ENCODE data around the gene CARD6.

The CARD6 gene

DNA sequence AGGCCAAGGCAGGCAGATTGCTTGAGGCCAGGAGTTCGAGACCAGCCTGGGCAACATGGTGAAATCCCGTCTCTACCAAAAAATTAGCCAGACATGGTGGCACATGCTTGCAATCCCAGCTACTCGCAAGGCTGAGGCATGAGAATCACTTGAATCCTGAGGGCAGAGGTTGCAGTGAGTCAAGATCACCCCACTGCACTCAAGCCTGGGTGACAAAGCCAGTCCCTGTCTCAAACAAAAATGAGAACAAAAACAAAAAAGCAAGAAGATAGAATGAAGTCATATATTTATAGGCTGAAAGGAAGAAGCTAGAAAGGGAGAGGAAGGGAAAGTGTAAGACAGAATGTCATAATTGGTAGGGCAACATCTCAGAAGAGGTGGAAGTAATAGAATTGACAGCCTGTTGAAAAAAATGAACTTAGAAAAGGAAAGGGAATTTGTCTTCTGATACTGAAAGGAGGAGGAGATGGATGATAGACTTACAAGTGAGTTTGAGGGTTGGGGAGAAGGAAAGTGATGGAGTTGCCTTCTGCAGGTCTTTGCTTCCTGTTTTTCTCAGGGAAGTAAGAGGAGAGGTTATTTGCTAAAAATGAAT, 32.2 kb downstream of the CARD6 start:
- Histone ChIP-seq H3K18ac (ENCODE audit: low read length) (no peak overlapping the region), H3K27ac (ENCODE audit: low read depth, low read length) (no peak overlapping the region), H2BK5ac (ENCODE audit: low read length) (no peak overlapping the region), H3K4me2 (ENCODE audit: low read length) (no peak overlapping the region), H3K79me1 (ENCODE audit: low read length) (no peaks in the 10 kb centered on the region), H2AK5ac (ENCODE audit: low read length) (no peak overlapping the region), H3K27me3 (ENCODE audit: insufficient read depth, low read length, poor library complexity) (no peaks in the 10 kb centered on the region), H3K79me2 (ENCODE audit: control insufficient read depth, insufficient read depth, low read length) (no peaks in the 10 kb centered on the region), H2BK15ac (replicated peaks; ENCODE audit: low read depth) (no peak overlapping the region), H3K23ac (ENCODE audit: low read length) (no peak overlapping the region), H3K4me3 (ENCODE audit: low read length) (no peak overlapping the region), H3K4ac (ENCODE audit: low read depth, low read length) (no peak overlapping the region), H3K4me1 (ENCODE audit: control insufficient read depth, low read depth, low read length) (no peaks in the 10 kb centered on the region), H4K8ac (ENCODE audit: low read depth, low read length) (no peak overlapping the region), H3K56ac (ENCODE audit: low read length) (no peak overlapping the region), H2BK120ac (ENCODE audit: low read depth, low read length) (no peak overlapping the region), H3K9ac (ENCODE audit: low read length) (no peak overlapping the region), H4K5ac (ENCODE audit: low read length) (no peak overlapping the region), H3K36me3 (ENCODE audit: control insufficient read depth, insufficient read depth, low read length) (no peaks in the 10 kb centered on the region)
- no peak for DNase-seq
- WGBS (ENCODE audit: extremely low coverage, insufficient coverage, low lambda C conversion rate), result no CpG with 5 or more reads among the region's 3 CpGs

DNA sequence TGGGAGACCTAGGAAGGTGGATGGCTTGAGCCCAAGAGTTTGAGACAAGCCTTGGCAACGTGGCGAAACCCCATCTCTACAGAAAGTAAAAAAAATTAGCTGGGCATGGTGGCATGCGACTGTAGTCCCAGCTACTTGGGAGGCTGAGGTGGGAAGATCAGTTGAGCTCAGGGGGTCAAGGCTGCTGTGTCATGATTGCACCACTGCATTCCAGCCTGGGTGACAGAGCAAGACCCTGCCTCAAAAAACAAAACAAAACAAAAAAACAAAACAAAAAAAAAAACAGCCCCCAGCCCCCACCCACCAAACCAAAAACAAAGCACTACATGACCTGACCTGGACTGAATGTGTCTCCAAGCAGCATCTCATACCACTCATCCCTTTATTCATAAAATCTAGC, 34.8 kb downstream of the CARD6 start:
- no peak overlapping the region for H3K18ac ChIP-seq (ENCODE audit: low read length)
- DNase-seq, result no peak
- no peak overlapping the region for H3K4me3 ChIP-seq (ENCODE audit: low read length)
- no peak overlapping the region for H3K4ac ChIP-seq (ENCODE audit: low read depth, low read length)
- no peak overlapping the region for H2BK120ac ChIP-seq (ENCODE audit: low read depth, low read length)
- H3K27me3 ChIP-seq (ENCODE audit: insufficient read depth, low read length, poor library complexity), result no peaks in the 10 kb centered on the region
- no peak overlapping the region for H3K23ac ChIP-seq (ENCODE audit: low read length)
- H3K79me1 ChIP-seq (ENCODE audit: low read length), result no peaks in the 10 kb centered on the region
- WGBS (ENCODE audit: extremely low coverage, insufficient coverage, low lambda C conversion rate), result no CpG with 5 or more reads among the region's 3 CpGs
- H2BK5ac ChIP-seq (ENCODE audit: low read length), result no peak overlapping the region
- H3K27ac ChIP-seq (ENCODE audit: low read depth, low read length), result no peak overlapping the region
- no peak overlapping the region for H3K9ac ChIP-seq (ENCODE audit: low read length)
- H4K8ac ChIP-seq (ENCODE audit: low read depth, low read length), result no peak overlapping the region
- H3K4me1 ChIP-seq (ENCODE audit: control insufficient read depth, low read depth, low read length), result no peaks in the 10 kb centered on the region
- no peak overlapping the region for H3K56ac ChIP-seq (ENCODE audit: low read length)
- no peaks in the 10 kb centered on the region for H3K79me2 ChIP-seq (ENCODE audit: control insufficient read depth, insufficient read depth, low read length)
- H2BK15ac ChIP-seq (replicated peaks; ENCODE audit: low read depth), result no peak overlapping the region
- no peak overlapping the region for H3K4me2 ChIP-seq (ENCODE audit: low read length)
- H3K36me3 ChIP-seq (ENCODE audit: control insufficient read depth, insufficient read depth, low read length), result no peaks in the 10 kb centered on the region
- H2AK5ac ChIP-seq (ENCODE audit: low read length), result no peak overlapping the region
- no peak overlapping the region for H4K5ac ChIP-seq (ENCODE audit: low read length)

DNA sequence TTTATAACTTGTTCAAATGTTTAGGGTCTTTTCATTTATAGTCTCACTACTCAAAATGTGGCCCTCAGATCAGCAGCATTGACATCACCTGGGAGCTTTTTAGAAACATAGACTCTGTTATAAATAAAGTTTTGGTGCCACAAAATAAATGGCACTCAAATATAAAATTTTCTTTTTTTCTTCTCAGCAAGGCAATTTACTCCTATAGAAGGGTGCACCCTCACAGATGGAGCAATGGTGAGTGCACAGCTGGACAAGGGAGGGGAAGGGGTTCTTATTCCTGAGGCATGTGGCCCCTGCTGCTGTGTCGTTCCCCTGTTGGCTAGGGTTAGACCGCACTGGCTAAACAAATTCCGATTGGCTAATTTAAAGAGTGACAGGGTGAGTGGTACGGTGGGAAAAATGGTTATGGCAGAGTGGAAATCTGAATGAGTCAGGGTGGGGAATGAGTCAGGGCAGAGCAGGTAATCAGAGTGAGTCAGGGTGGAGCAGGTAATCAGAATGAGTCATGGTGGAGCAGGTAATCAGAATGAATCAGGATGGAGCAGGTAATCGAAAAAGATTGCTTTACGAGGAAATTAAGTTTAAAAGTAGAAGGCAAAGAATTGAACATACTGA, 36.3 kb downstream of the CARD6 start:
- H4K8ac ChIP-seq (ENCODE audit: low read depth, low read length), result no peak overlapping the region
- no peaks in the 10 kb centered on the region for H3K79me2 ChIP-seq (ENCODE audit: control insufficient read depth, insufficient read depth, low read length)
- no peak overlapping the region for H2BK120ac ChIP-seq (ENCODE audit: low read depth, low read length)
- H2BK15ac ChIP-seq (replicated peaks; ENCODE audit: low read depth), result no peak overlapping the region
- no peaks in the 10 kb centered on the region for H3K79me1 ChIP-seq (ENCODE audit: low read length)
- H3K4me1 ChIP-seq (ENCODE audit: control insufficient read depth, low read depth, low read length), result no peaks in the 10 kb centered on the region
- H3K4me2 ChIP-seq (ENCODE audit: low read length), result no peak overlapping the region
- no peak overlapping the region for H3K4ac ChIP-seq (ENCODE audit: low read depth, low read length)
- DNase-seq, result no peak
- H2AK5ac ChIP-seq (ENCODE audit: low read length), result no peak overlapping the region
- no peak overlapping the region for H3K9ac ChIP-seq (ENCODE audit: low read length)
- H3K4me3 ChIP-seq (ENCODE audit: low read length), result no peak overlapping the region
- H2BK5ac ChIP-seq (ENCODE audit: low read length), result no peak overlapping the region
- no peak overlapping the region for H3K18ac ChIP-seq (ENCODE audit: low read length)
- no peak overlapping the region for H3K56ac ChIP-seq (ENCODE audit: low read length)
- H3K36me3 ChIP-seq (ENCODE audit: control insufficient read depth, insufficient read depth, low read length), result no peaks in the 10 kb centered on the region
- H3K23ac ChIP-seq (ENCODE audit: low read length), result no peak overlapping the region
- H4K5ac ChIP-seq (ENCODE audit: low read length), result no peak overlapping the region
- no peak overlapping the region for H3K27ac ChIP-seq (ENCODE audit: low read depth, low read length)
- no CpG with 5 or more reads among the region's 6 CpGs for WGBS (ENCODE audit: extremely low coverage, insufficient coverage, low lambda C conversion rate)
- no peaks in the 10 kb centered on the region for H3K27me3 ChIP-seq (ENCODE audit: insufficient read depth, low read length, poor library complexity)

DNA sequence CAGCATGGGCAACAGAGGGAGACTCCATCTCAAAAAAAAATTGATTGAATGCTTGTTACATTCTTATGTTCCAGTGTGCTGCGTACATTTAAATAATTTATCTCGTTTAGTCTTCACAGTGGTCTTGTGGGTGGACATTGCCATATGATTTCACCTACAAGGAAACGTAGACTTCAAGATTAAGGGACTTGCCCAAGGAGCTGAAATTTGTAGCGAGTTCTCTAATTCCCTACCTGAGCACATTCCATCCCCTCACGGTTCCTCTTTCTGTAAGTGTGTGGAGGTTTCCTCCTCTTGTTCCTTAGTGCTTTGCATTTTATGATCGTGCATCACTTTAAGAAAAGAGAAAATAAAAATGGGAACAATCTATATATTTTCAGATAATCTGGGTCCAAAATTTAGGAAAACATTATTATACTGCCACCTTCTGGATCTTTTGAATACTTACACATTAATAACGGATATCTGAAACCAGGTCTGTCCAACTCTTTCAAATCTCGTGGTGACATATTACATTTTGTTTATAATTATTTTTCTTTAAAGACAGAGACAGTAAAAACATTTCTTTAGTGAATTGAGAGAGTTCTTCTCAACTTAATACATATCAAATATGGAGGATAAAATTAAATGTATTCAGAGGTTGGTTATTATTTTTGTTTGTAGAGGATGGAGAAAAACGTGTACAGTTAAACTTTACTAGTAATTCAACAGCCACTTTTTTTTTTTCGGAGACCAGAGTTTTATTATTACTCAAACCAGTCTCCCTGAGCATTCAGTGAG, 38.2 kb downstream of the CARD6 start:
- DNase-seq, result peak; percentile 9
- no peaks in the 10 kb centered on the region for H3K79me1 ChIP-seq (ENCODE audit: low read length)
- H3K27me3 ChIP-seq (ENCODE audit: insufficient read depth, low read length, poor library complexity), result no peaks in the 10 kb centered on the region
- H3K18ac ChIP-seq (ENCODE audit: low read length), result no peak overlapping the region
- H3K4me3 ChIP-seq (ENCODE audit: low read length), result no peak overlapping the region
- no peak overlapping the region for H2BK120ac ChIP-seq (ENCODE audit: low read depth, low read length)
- no peak overlapping the region for H4K5ac ChIP-seq (ENCODE audit: low read length)
- no peak overlapping the region for H3K27ac ChIP-seq (ENCODE audit: low read depth, low read length)
- H4K8ac ChIP-seq (ENCODE audit: low read depth, low read length), result no peak overlapping the region
- no peak overlapping the region for H3K56ac ChIP-seq (ENCODE audit: low read length)
- no peaks in the 10 kb centered on the region for H3K79me2 ChIP-seq (ENCODE audit: control insufficient read depth, insufficient read depth, low read length)
- no peak overlapping the region for H2BK5ac ChIP-seq (ENCODE audit: low read length)
- H3K4ac ChIP-seq (ENCODE audit: low read depth, low read length), result no peak overlapping the region
- no peaks in the 10 kb centered on the region for H3K4me1 ChIP-seq (ENCODE audit: control insufficient read depth, low read depth, low read length)
- H2AK5ac ChIP-seq (ENCODE audit: low read length), result no peak overlapping the region
- H3K36me3 ChIP-seq (ENCODE audit: control insufficient read depth, insufficient read depth, low read length), result no peaks in the 10 kb centered on the region
- no peak overlapping the region for H3K4me2 ChIP-seq (ENCODE audit: low read length)
- WGBS (ENCODE audit: extremely low coverage, insufficient coverage, low lambda C conversion rate), result no CpG with 5 or more reads among the region's 10 CpGs
- no peak overlapping the region for H3K9ac ChIP-seq (ENCODE audit: low read length)
- H2BK15ac ChIP-seq (replicated peaks; ENCODE audit: low read depth), result no peak overlapping the region
- no peak overlapping the region for H3K23ac ChIP-seq (ENCODE audit: low read length)

DNA sequence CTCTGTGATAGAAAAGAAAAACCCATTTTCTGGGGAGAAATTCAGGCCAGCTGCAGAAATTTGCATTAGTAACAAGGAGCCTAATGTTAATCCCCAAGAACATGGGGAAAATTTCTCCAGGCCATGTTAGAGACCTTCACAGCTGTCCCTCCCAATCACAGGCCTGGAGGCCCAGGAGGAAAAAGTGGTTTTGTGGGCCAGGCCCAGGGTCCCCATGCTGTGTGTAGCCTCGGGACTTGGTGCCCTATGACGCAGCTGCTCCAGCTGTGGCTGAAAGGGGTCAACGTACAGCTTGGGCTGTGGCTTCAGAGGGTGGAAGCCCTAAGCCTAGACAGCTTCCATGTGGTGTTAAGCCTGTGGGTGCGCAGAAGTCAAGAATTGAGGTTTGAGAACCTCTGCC, 41.1 kb downstream of the CARD6 start:
- no CpG with 5 or more reads among the region's 4 CpGs for WGBS (ENCODE audit: extremely low coverage, insufficient coverage, low lambda C conversion rate)
- Histone ChIP-seq H3K4me1 (ENCODE audit: control insufficient read depth, low read depth, low read length) (no peaks in the 10 kb centered on the region), H3K4me3 (ENCODE audit: low read length) (no peak overlapping the region), H3K36me3 (ENCODE audit: control insufficient read depth, insufficient read depth, low read length) (no peaks in the 10 kb centered on the region), H3K4ac (ENCODE audit: low read depth, low read length) (no peak overlapping the region), H3K79me2 (ENCODE audit: control insufficient read depth, insufficient read depth, low read length) (no peaks in the 10 kb centered on the region), H2BK15ac (replicated peaks; ENCODE audit: low read depth) (no peak overlapping the region), H3K27ac (ENCODE audit: low read depth, low read length) (no peak overlapping the region), H3K56ac (ENCODE audit: low read length) (no peak overlapping the region), H3K18ac (ENCODE audit: low read length) (no peak overlapping the region), H2AK5ac (ENCODE audit: low read length) (no peak overlapping the region), H4K5ac (ENCODE audit: low read length) (no peak overlapping the region), H3K79me1 (ENCODE audit: low read length) (no peaks in the 10 kb centered on the region), H4K8ac (ENCODE audit: low read depth, low read length) (no peak overlapping the region), H2BK5ac (ENCODE audit: low read length) (no peak overlapping the region), H3K27me3 (ENCODE audit: insufficient read depth, low read length, poor library complexity) (no peaks in the 10 kb centered on the region), H3K23ac (ENCODE audit: low read length) (no peak overlapping the region), H3K4me2 (ENCODE audit: low read length) (no peak overlapping the region), H2BK120ac (ENCODE audit: low read depth, low read length) (no peak overlapping the region), H3K9ac (ENCODE audit: low read length) (no peak overlapping the region)
- DNase-seq, result no peak

Data from mesendoderm (in vitro differentiated cells).